Measurements from ENCODE around the gene NCCRP1.

DNA sequence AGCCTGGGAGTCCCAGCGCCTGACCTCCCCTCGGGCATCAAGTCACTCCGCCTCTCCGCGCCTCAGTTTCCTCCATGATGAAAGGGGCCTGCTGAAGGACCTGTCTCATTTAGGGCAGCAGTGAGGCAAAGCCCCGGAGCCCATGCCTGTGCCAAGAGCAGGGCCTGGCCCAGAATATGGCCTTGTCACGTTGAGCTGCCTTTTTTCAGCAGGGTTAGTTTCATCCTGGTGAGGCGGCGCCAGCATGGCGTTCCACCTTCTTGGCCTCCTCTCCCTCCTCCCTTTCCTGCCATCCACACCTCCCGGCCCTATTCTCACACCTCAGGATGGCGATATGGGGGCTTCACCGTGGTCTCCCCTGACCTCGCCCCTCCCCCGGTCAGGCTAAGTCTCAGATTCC lies 41.0 kb upstream of the NCCRP1 start:
- TF ChIP-seq, protein P1, sequence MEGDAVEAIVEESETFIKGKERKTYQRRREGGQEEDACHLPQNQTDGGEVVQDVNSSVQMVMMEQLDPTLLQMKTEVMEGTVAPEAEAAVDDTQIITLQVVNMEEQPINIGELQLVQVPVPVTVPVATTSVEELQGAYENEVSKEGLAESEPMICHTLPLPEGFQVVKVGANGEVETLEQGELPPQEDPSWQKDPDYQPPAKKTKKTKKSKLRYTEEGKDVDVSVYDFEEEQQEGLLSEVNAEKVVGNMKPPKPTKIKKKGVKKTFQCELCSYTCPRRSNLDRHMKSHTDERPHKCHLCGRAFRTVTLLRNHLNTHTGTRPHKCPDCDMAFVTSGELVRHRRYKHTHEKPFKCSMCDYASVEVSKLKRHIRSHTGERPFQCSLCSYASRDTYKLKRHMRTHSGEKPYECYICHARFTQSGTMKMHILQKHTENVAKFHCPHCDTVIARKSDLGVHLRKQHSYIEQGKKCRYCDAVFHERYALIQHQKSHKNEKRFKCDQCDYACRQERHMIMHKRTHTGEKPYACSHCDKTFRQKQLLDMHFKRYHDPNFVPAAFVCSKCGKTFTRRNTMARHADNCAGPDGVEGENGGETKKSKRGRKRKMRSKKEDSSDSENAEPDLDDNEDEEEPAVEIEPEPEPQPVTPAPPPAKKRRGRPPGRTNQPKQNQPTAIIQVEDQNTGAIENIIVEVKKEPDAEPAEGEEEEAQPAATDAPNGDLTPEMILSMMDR (IDR thresholded peaks at IDR 0.05), result no peak
- no peak for TF ChIP-seq POLR2A (IDR thresholded peaks at IDR 0.05)

Data from gastroesophageal sphincter (tissue), 3 donors.